ENCODE results near the gene DYSF. TPM values are rescaled to one million over a fixed set of nuclear protein-coding genes. Genes with fewer than 3 reads are reported as not detected.

DYSF gene
- total RNA-seq, 2 experiments from 2014 or later = 0.12 TPM

GRCh38 chr2:71535526-71535925 is 82.2 kb downstream of the DYSF start:
- H3K27ac Mint-ChIP-seq = no peak overlapping the region
- ChIA-PET CTCF (no interaction called here), POLR2A (no interaction called here)
- peaks cover 5% of the 10 kb centered on the region for H3K27me3 Mint-ChIP-seq
- H3K4me3 Mint-ChIP-seq = no peak overlapping the region
- DNase-seq = no peak
- H3K36me3 Mint-ChIP-seq (ENCODE audit: low read depth) = no peaks in the 10 kb centered on the region
- H3K4me1 Mint-ChIP-seq = peaks cover 1% of the 10 kb centered on the region
- H3K9me3 Mint-ChIP-seq = no peaks in the 10 kb centered on the region

GRCh38 chr2:71536226-71536671 is 82.9 kb downstream of the DYSF start:
- ChIA-PET CTCF (no interaction called here), POLR2A (no interaction called here)
- H3K36me3 Mint-ChIP-seq (ENCODE audit: low read depth) = no peaks in the 10 kb centered on the region
- peaks cover 5% of the 10 kb centered on the region for H3K27me3 Mint-ChIP-seq
- no peak overlapping the region for H3K27ac Mint-ChIP-seq
- no peak overlapping the region for H3K4me3 Mint-ChIP-seq
- DNase-seq = no peak
- no peaks in the 10 kb centered on the region for H3K9me3 Mint-ChIP-seq
- peaks cover 1% of the 10 kb centered on the region for H3K4me1 Mint-ChIP-seq

- H3K27ac Mint-ChIP-seq = no peak overlapping the region
- ChIA-PET POLR2A (no interaction called here), CTCF (no interaction called here)
- no peak overlapping the region for H3K4me3 Mint-ChIP-seq
- H3K4me1 Mint-ChIP-seq = no peaks in the 10 kb centered on the region
- H3K27me3 Mint-ChIP-seq = no peaks in the 10 kb centered on the region
- DNase-seq = no peak
- H3K9me3 Mint-ChIP-seq = no peaks in the 10 kb centered on the region
- H3K36me3 Mint-ChIP-seq (ENCODE audit: low read depth) = no peaks in the 10 kb centered on the region
These were observed 84.9 kb downstream of the DYSF start for GRCh38 chr2:71538241-71538640.

- POLR2A ChIA-PET = no interaction called here
- H3K27ac Mint-ChIP-seq = no peak overlapping the region
- H3K9me3 Mint-ChIP-seq = no peaks in the 10 kb centered on the region
- CTCF ChIA-PET = no interaction called here
- no peaks in the 10 kb centered on the region for H3K4me1 Mint-ChIP-seq
- H3K4me3 Mint-ChIP-seq = no peak overlapping the region
- no peaks in the 10 kb centered on the region for H3K36me3 Mint-ChIP-seq (ENCODE audit: low read depth)
- no peak for DNase-seq
- H3K27me3 Mint-ChIP-seq = no peaks in the 10 kb centered on the region
These were observed 85.4 kb downstream of the DYSF start for GRCh38 chr2:71538656-71539265.

- Mint-ChIP-seq H3K4me1 (peaks cover 9% of the 10 kb centered on the region), H3K9me3 (no peaks in the 10 kb centered on the region), H3K36me3 (ENCODE audit: low read depth) (no peaks in the 10 kb centered on the region), H3K4me3 (no peak overlapping the region), H3K27ac (no peak overlapping the region), H3K27me3 (peaks cover 3% of the 10 kb centered on the region)
- ChIA-PET POLR2A (no interaction called here), CTCF (no interaction called here)
- DNase-seq = no peak
These were observed 87.5 kb downstream of the DYSF start for GRCh38 chr2:71540818-71541217.

- POLR2A ChIA-PET = no interaction called here
- peaks cover 9% of the 10 kb centered on the region for H3K27me3 Mint-ChIP-seq
- H3K27ac Mint-ChIP-seq = no peak overlapping the region
- CTCF ChIA-PET = interaction anchor here (1.4 kb wide), 1 partner anchor 10 kb away, joined by 5 read pairs; no protein-coding TSS in a partner anchor
- no peaks in the 10 kb centered on the region for H3K9me3 Mint-ChIP-seq
- peaks cover 9% of the 10 kb centered on the region for H3K4me1 Mint-ChIP-seq
- H3K36me3 Mint-ChIP-seq (ENCODE audit: low read depth) = no peaks in the 10 kb centered on the region
- peak overlapping the region; percentile 50 for H3K4me3 Mint-ChIP-seq
- DNase-seq = no peak
These were observed 91.7 kb downstream of the DYSF start for GRCh38 chr2:71544919-71545571.

- DNase-seq = peak; percentile 47
- H3K36me3 Mint-ChIP-seq (ENCODE audit: low read depth) = no peaks in the 10 kb centered on the region
- peaks cover 9% of the 10 kb centered on the region for H3K27me3 Mint-ChIP-seq
- H3K4me1 Mint-ChIP-seq = peaks cover 9% of the 10 kb centered on the region
- POLR2A ChIA-PET = no interaction called here
- H3K4me3 Mint-ChIP-seq = peak overlapping the region; percentile 50
- no peaks in the 10 kb centered on the region for H3K9me3 Mint-ChIP-seq
- H3K27ac Mint-ChIP-seq = no peak overlapping the region
- CTCF ChIA-PET = interaction anchor here (1.4 kb wide), 1 partner anchor 9 kb away, joined by 5 read pairs; no protein-coding TSS in a partner anchor
These were observed 92.4 kb downstream of the DYSF start for GRCh38 chr2:71545572-71546274.

- ChIA-PET CTCF (interaction anchor here (1.4 kb wide), 1 partner anchor 9 kb away, joined by 5 read pairs; no protein-coding TSS in a partner anchor), POLR2A (no interaction called here)
- H3K4me1 Mint-ChIP-seq = peaks cover 9% of the 10 kb centered on the region
- no peaks in the 10 kb centered on the region for H3K9me3 Mint-ChIP-seq
- H3K36me3 Mint-ChIP-seq (ENCODE audit: low read depth) = no peaks in the 10 kb centered on the region
- H3K27ac Mint-ChIP-seq = no peak overlapping the region
- H3K4me3 Mint-ChIP-seq = no peak overlapping the region
- no peak for DNase-seq
- peaks cover 9% of the 10 kb centered on the region for H3K27me3 Mint-ChIP-seq
These were observed 92.9 kb downstream of the DYSF start for GRCh38 chr2:71546275-71546638.

- ChIA-PET POLR2A (no interaction called here), CTCF (interaction anchor here (1.4 kb wide), 1 partner anchor 8 kb away, joined by 5 read pairs; no protein-coding TSS in a partner anchor)
- Mint-ChIP-seq H3K27ac (no peak overlapping the region), H3K36me3 (ENCODE audit: low read depth) (no peaks in the 10 kb centered on the region), H3K4me1 (peaks cover 9% of the 10 kb centered on the region), H3K9me3 (no peaks in the 10 kb centered on the region), H3K27me3 (peaks cover 9% of the 10 kb centered on the region), H3K4me3 (no peak overlapping the region)
- no peak for DNase-seq
These were observed 93.5 kb downstream of the DYSF start for GRCh38 chr2:71546777-71547281.

- Mint-ChIP-seq H3K4me3 (no peak overlapping the region), H3K4me1 (peaks cover 9% of the 10 kb centered on the region), H3K27me3 (peaks cover 9% of the 10 kb centered on the region), H3K36me3 (ENCODE audit: low read depth) (no peaks in the 10 kb centered on the region), H3K9me3 (no peaks in the 10 kb centered on the region), H3K27ac (no peak overlapping the region)
- CTCF ChIA-PET = interaction anchor here (0.8 kb wide), 1 partner anchor 9 kb away, joined by 3 read pairs; no protein-coding TSS in a partner anchor
- POLR2A ChIA-PET = no interaction called here
- DNase-seq = no peak
These were observed 94.4 kb downstream of the DYSF start for GRCh38 chr2:71547616-71548285.

GRCh38 chr2:71548646-71549425 is 95.5 kb downstream of the DYSF start:
- Mint-ChIP-seq H3K4me1 (peaks cover 9% of the 10 kb centered on the region), H3K4me3 (no peak overlapping the region), H3K9me3 (no peaks in the 10 kb centered on the region), H3K27me3 (peaks cover 9% of the 10 kb centered on the region), H3K36me3 (ENCODE audit: low read depth) (no peaks in the 10 kb centered on the region), H3K27ac (no peak overlapping the region)
- POLR2A ChIA-PET = no interaction called here
- peak; percentile 67 for DNase-seq
- CTCF ChIA-PET = no interaction called here

GRCh38 chr2:71550801-71551630 is 97.7 kb downstream of the DYSF start:
- H3K36me3 Mint-ChIP-seq (ENCODE audit: low read depth) = no peaks in the 10 kb centered on the region
- no peak overlapping the region for H3K27ac Mint-ChIP-seq
- no peaks in the 10 kb centered on the region for H3K4me1 Mint-ChIP-seq
- no peak overlapping the region for H3K4me3 Mint-ChIP-seq
- no peak for DNase-seq
- ChIA-PET CTCF (interaction anchor here (0.5 to 1.0 kb wide), 2 partner anchors 235 to 600 kb away, joined by 3 to 4 read pairs; no protein-coding TSS in a partner anchor), POLR2A (no interaction called here)
- H3K27me3 Mint-ChIP-seq = peaks cover 5% of the 10 kb centered on the region
- H3K9me3 Mint-ChIP-seq = no peaks in the 10 kb centered on the region

All from activated CD4-positive, alpha-beta T cell treated with anti-CD3 and anti-CD28 coated beads, Interleukin-2, amount 10 ng/mL, durations not matched to agents 7 days and 5 days (primary cell).